Measurements from ENCODE around the gene PLXNA2.

DNA sequence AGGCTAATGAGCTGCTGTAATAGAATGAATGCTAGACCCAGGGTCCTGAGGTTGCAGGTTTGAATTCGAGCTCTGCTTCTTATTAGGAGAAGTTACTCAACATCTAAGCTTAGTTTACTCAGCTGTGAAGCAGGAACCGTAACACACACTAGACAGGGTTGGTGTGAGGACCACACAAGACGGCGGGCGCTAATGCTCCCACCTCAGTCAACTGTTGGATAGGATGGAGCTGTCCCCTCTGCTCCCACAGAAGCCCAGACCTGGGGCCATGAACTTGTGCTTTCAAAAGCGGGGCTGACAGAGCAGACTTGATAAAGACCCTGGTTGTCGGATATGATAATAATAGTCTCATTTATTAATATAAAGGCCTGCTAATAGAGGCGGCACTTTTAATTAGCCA, 234.9 kb downstream of the PLXNA2 start:
- TF ChIP-seq EP300 (IDR thresholded peaks at IDR 0.05) (no peak), BHLHE40 (IDR thresholded peaks at IDR 0.05; ENCODE audit: low read depth, low read length) (no peak), RFX5 (IDR thresholded peaks at IDR 0.05) (no peak), POLR2A (IDR thresholded peaks at IDR 0.05; ENCODE audit: low read length) (no peak), RAD21 (conservative IDR thresholded peaks at IDR 0.05 in 1 of 2, IDR thresholded peaks at IDR 0.05 in 1 of 2) (no peak), JUNB (IDR thresholded peaks at IDR 0.05) (no peak), EHF (CRISPR knock-in tag; IDR thresholded peaks at IDR 0.05) (no peak)
- TF ChIP-seq, protein P1, sequence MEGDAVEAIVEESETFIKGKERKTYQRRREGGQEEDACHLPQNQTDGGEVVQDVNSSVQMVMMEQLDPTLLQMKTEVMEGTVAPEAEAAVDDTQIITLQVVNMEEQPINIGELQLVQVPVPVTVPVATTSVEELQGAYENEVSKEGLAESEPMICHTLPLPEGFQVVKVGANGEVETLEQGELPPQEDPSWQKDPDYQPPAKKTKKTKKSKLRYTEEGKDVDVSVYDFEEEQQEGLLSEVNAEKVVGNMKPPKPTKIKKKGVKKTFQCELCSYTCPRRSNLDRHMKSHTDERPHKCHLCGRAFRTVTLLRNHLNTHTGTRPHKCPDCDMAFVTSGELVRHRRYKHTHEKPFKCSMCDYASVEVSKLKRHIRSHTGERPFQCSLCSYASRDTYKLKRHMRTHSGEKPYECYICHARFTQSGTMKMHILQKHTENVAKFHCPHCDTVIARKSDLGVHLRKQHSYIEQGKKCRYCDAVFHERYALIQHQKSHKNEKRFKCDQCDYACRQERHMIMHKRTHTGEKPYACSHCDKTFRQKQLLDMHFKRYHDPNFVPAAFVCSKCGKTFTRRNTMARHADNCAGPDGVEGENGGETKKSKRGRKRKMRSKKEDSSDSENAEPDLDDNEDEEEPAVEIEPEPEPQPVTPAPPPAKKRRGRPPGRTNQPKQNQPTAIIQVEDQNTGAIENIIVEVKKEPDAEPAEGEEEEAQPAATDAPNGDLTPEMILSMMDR (IDR thresholded peaks at IDR 0.05), result no peak
- TF ChIP-seq, protein P2, sequence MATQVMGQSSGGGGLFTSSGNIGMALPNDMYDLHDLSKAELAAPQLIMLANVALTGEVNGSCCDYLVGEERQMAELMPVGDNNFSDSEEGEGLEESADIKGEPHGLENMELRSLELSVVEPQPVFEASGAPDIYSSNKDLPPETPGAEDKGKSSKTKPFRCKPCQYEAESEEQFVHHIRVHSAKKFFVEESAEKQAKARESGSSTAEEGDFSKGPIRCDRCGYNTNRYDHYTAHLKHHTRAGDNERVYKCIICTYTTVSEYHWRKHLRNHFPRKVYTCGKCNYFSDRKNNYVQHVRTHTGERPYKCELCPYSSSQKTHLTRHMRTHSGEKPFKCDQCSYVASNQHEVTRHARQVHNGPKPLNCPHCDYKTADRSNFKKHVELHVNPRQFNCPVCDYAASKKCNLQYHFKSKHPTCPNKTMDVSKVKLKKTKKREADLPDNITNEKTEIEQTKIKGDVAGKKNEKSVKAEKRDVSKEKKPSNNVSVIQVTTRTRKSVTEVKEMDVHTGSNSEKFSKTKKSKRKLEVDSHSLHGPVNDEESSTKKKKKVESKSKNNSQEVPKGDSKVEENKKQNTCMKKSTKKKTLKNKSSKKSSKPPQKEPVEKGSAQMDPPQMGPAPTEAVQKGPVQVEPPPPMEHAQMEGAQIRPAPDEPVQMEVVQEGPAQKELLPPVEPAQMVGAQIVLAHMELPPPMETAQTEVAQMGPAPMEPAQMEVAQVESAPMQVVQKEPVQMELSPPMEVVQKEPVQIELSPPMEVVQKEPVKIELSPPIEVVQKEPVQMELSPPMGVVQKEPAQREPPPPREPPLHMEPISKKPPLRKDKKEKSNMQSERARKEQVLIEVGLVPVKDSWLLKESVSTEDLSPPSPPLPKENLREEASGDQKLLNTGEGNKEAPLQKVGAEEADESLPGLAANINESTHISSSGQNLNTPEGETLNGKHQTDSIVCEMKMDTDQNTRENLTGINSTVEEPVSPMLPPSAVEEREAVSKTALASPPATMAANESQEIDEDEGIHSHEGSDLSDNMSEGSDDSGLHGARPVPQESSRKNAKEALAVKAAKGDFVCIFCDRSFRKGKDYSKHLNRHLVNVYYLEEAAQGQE (IDR thresholded peaks at IDR 0.05), result no peak
- TF ChIP-seq, protein P3, sequence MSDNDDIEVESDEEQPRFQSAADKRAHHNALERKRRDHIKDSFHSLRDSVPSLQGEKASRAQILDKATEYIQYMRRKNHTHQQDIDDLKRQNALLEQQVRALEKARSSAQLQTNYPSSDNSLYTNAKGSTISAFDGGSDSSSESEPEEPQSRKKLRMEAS (IDR thresholded peaks at IDR 0.05), result no peak
- TF ChIP-seq, protein P4, sequence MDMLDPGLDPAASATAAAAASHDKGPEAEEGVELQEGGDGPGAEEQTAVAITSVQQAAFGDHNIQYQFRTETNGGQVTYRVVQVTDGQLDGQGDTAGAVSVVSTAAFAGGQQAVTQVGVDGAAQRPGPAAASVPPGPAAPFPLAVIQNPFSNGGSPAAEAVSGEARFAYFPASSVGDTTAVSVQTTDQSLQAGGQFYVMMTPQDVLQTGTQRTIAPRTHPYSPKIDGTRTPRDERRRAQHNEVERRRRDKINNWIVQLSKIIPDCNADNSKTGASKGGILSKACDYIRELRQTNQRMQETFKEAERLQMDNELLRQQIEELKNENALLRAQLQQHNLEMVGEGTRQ (IDR thresholded peaks at IDR 0.05), result no peak
- TF ChIP-seq, protein P5, sequence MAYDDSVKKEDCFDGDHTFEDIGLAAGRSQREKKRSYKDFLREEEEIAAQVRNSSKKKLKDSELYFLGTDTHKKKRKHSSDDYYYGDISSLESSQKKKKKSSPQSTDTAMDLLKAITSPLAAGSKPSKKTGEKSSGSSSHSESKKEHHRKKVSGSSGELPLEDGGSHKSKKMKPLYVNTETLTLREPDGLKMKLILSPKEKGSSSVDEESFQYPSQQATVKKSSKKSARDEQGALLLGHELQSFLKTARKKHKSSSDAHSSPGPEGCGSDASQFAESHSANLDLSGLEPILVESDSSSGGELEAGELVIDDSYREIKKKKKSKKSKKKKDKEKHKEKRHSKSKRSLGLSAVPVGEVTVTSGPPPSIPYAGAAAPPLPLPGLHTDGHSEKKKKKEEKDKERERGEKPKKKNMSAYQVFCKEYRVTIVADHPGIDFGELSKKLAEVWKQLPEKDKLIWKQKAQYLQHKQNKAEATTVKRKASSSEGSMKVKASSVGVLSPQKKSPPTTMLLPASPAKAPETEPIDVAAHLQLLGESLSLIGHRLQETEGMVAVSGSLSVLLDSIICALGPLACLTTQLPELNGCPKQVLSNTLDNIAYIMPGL (CRISPR knock-in tag; IDR thresholded peaks at IDR 0.05; ENCODE audit: borderline replicate concordance), result no peak
